ENCODE data around the gene SULF2.

The SULF2 gene

DNA sequence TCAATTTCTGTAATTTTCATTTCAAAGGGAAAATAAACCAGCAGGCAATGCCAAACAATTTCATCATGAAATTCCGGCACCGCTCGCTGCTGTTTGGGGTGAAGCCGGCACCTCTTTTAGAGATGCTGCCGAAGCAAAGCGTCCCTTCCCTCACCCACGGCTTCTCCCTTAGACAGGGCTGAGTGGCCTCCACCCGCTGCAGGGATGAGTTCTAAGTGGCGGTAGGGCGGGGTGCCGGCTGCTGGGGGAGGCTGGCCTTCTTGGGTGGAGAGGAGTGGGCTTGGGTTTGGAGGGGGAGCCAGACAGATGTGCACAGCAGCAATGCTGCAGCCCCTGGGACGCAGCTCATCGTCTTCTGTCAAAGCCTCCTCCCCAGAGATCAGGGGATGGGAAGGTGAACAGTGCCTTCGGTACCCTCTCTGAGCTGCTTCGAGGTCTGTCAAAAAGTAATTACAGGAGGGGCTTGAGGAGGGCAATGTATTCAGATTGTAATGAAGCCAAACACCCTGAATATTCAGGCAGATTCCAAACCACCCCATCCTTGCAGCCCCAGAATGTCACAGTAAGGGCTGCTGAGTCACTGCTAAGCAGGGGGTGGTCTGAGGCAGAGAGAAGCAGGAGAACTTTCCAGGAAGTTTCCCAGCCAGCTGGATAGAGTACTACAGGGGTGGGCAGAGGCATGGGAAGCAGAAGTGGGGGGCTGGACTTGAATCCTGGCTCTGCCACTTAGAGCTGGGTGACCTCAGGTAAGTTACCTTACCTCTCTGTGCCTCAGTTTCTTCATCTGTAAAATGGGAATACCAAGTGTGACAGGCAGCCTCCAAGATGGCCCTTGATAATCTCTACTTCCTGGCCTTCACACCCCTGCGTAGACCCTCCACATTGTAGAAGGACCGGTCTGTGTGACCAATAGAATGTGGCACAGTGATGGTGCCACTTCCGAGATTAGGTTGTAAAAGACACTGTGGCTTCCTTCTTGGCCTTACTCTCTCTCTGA, 96.6 kb downstream of the SULF2 start:
- no peaks in the 10 kb centered on the region for H3K9me3 Mint-ChIP-seq
- peaks cover 6% of the 10 kb centered on the region for H3K4me1 Mint-ChIP-seq
- no peaks in the 10 kb centered on the region for H3K36me3 Mint-ChIP-seq
- H3K4me3 Mint-ChIP-seq = no peak overlapping the region
- peak; percentile 29 for ATAC-seq
- H3K27me3 Mint-ChIP-seq = peaks cover 19% of the 10 kb centered on the region
- no peak overlapping the region for H3K27ac Mint-ChIP-seq

GRCh38 chr20:47687095-47687987, 97.9 kb downstream of the SULF2 start:
- Mint-ChIP-seq H3K4me3 (no peak overlapping the region), H3K36me3 (no peaks in the 10 kb centered on the region), H3K9me3 (no peaks in the 10 kb centered on the region), H3K27ac (no peak overlapping the region), H3K4me1 (peaks cover 6% of the 10 kb centered on the region), H3K27me3 (peaks cover 19% of the 10 kb centered on the region)
- ATAC-seq = no peak

DNA sequence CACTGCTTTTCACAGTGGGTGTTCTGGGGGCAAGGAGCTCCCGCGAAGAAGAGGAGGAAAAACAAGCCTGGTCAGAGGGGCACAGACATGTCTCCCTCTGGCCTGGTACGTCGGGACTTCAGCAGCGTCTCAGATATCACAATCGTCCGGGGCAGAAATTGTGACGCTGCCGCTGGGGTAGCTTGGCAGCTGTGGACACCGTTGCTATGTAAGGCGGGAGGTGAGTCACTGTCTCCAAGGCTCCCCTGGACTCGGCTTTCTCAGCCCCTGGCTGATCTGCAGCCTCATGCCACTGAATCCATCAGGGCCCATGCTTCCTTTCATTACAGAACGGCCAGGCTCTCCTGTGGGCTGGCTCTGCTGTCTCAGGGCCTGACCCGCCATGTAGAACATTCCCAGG, 98.7 kb downstream of the SULF2 start:
- H3K9me3 Mint-ChIP-seq = no peaks in the 10 kb centered on the region
- H3K27me3 Mint-ChIP-seq = peaks cover 19% of the 10 kb centered on the region
- no peaks in the 10 kb centered on the region for H3K36me3 Mint-ChIP-seq
- no peak for ATAC-seq
- H3K4me1 Mint-ChIP-seq = peaks cover 6% of the 10 kb centered on the region
- H3K4me3 Mint-ChIP-seq = no peak overlapping the region
- no peak overlapping the region for H3K27ac Mint-ChIP-seq

- Mint-ChIP-seq H3K4me1 (no peaks in the 10 kb centered on the region), H3K4me3 (no peak overlapping the region), H3K27ac (no peak overlapping the region), H3K36me3 (no peaks in the 10 kb centered on the region), H3K27me3 (peaks cover 19% of the 10 kb centered on the region), H3K9me3 (no peaks in the 10 kb centered on the region)
- no peak for ATAC-seq
Measured at GRCh38 chr20:47684306-47685080, 100.8 kb downstream of the SULF2 start.

GRCh38 chr20:47682916-47683315, 102.4 kb downstream of the SULF2 start:
- ATAC-seq = no peak
- no peak overlapping the region for H3K27ac Mint-ChIP-seq
- peaks cover 9% of the 10 kb centered on the region for H3K27me3 Mint-ChIP-seq
- no peak overlapping the region for H3K4me3 Mint-ChIP-seq
- H3K4me1 Mint-ChIP-seq = peaks cover 3% of the 10 kb centered on the region
- no peaks in the 10 kb centered on the region for H3K9me3 Mint-ChIP-seq
- no peaks in the 10 kb centered on the region for H3K36me3 Mint-ChIP-seq

GRCh38 chr20:47682028-47682783, 103.1 kb downstream of the SULF2 start:
- Mint-ChIP-seq H3K4me3 (no peak overlapping the region), H3K36me3 (no peaks in the 10 kb centered on the region), H3K4me1 (peaks cover 8% of the 10 kb centered on the region), H3K9me3 (no peaks in the 10 kb centered on the region), H3K27ac (no peak overlapping the region), H3K27me3 (peaks cover 2% of the 10 kb centered on the region)
- no peak for ATAC-seq

DNA sequence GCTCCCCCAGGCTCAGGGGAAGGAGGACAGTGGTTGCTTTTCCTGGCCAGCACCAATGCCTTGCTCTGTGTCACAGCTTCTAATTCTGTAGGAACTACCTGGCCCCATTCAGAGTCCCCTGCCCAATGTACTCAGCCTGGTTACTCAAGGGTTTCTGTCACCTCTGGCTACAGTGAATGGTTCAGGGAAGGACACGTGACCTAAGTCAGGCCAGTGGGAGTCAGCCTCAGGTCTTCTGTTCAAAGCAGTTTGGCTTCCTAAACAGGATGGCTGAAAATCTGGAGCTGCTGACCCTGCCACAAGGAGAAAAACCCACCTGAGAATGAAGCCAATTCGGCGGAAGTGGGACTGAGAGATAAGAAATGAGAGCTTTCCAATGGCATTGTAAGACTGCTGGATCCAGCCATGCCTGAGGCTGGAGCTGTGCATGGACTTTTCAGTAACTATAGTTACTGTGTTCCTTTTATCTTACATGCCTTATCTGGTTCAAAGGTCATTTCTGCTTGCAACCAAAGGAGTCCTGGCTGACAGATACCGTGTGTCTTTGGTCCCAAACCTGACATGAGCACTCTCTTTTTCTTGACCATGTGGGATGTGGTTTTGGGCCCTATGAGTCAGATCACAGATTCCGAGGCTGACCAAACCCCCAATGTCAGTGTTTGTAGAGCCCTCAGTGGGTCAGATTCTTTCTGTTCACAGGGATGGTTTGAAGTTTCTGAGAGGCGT, 104.3 kb downstream of the SULF2 start:
- Mint-ChIP-seq H3K27ac (no peak overlapping the region), H3K27me3 (no peaks in the 10 kb centered on the region)

DNA sequence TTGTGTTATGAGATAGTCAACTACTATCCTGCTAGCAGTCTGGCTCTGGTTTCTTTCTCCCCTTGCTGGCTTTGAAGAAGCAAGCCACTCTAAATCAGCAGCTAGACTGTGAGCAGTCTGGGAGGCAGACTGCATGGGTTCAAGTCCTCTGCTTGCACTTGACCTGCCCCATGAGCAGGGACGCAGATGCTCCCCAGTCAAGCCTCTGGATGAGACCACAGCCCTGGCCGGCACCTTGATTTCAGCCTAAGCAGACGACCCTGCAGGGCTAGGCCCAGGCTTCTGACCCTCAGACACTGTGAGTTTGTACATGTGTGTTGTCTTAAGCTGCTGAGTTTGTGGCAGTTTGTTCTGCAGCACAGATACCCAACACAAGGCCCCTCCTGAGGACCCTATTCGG, 105.8 kb downstream of the SULF2 start:
- H3K27me3 Mint-ChIP-seq = no peaks in the 10 kb centered on the region
- peaks cover 8% of the 10 kb centered on the region for H3K4me1 Mint-ChIP-seq
- no peak for ATAC-seq
- no peaks in the 10 kb centered on the region for H3K9me3 Mint-ChIP-seq
- H3K4me3 Mint-ChIP-seq = no peak overlapping the region
- peak overlapping the region; percentile 15 for H3K27ac Mint-ChIP-seq
- H3K36me3 Mint-ChIP-seq = no peaks in the 10 kb centered on the region

More for the DNA sequence above, 104.3 kb downstream of the SULF2 start:
- Mint-ChIP-seq H3K36me3 (no peaks in the 10 kb centered on the region), H3K9me3 (no peaks in the 10 kb centered on the region), H3K4me3 (no peak overlapping the region), H3K4me1 (peaks cover 8% of the 10 kb centered on the region)
- ATAC-seq = no peak

DNA sequence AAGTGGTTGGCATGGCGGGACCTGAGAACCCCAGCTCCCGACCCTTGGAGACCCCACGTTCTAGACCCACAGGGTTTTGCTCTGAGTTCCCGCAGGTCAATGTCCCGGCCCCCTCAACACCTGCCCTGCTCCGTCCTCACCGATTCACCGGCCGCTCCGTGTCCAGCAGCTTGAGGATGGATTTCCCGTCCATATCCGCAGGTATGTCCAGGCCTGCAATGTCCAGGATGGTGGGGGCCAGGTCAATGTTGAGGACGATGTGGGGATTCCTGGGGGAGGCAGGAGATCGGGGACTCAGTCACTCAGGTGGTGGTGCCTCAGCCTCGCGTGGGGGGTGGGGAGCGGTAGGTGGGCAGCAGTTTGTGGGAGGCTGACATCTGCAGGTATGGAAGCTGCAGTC, 106.7 kb downstream of the SULF2 start:
- no peak for ATAC-seq
- H3K9me3 Mint-ChIP-seq = no peaks in the 10 kb centered on the region
- H3K27ac Mint-ChIP-seq = no peak overlapping the region
- H3K4me1 Mint-ChIP-seq = peaks cover 8% of the 10 kb centered on the region
- no peak overlapping the region for H3K4me3 Mint-ChIP-seq
- no peaks in the 10 kb centered on the region for H3K36me3 Mint-ChIP-seq
- no peaks in the 10 kb centered on the region for H3K27me3 Mint-ChIP-seq

DNA sequence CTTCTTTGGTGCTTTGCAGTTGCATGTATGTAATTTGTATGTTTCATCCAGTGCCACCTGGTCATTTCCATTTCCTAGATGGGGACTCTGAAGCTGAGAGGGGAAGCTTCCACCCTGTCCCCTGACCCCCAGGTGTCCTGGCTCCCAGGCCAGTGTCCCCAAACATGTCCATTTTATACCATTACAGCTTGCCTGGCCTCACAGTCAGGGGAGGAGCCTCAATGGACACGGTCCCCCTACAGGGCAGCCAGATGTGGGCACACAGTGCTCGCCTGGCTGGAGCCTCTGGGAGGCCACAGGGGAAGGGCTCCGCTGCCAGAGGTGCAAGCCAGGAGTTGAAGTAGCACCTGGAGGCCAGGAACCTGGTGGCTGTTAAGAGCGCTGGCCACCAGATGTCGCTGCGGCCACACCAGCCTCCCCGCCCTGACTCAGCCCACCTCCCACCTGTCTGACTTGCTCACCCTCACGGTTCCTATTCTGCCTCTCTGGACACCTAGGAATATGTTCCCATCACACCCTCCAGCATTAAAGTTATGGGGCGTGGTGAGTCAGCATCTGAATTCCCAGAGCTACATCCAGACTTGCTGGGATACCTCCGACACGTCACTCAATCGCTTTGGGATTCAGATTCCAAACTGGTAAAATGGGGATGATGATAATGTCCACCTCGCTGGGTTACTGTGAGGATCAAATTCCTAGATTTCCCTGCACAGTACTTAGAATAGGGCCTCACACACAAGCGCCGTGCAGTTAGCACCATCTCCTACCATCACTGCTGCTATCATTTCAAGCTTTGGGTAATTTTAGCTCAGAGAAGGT, 107.4 kb downstream of the SULF2 start:
- H3K27me3 Mint-ChIP-seq = no peaks in the 10 kb centered on the region
- no peak overlapping the region for H3K27ac Mint-ChIP-seq
- H3K9me3 Mint-ChIP-seq = no peaks in the 10 kb centered on the region
- H3K36me3 Mint-ChIP-seq = no peaks in the 10 kb centered on the region
- peaks cover 8% of the 10 kb centered on the region for H3K4me1 Mint-ChIP-seq
- peak; percentile 72 for ATAC-seq
- H3K4me3 Mint-ChIP-seq = no peak overlapping the region

DNA sequence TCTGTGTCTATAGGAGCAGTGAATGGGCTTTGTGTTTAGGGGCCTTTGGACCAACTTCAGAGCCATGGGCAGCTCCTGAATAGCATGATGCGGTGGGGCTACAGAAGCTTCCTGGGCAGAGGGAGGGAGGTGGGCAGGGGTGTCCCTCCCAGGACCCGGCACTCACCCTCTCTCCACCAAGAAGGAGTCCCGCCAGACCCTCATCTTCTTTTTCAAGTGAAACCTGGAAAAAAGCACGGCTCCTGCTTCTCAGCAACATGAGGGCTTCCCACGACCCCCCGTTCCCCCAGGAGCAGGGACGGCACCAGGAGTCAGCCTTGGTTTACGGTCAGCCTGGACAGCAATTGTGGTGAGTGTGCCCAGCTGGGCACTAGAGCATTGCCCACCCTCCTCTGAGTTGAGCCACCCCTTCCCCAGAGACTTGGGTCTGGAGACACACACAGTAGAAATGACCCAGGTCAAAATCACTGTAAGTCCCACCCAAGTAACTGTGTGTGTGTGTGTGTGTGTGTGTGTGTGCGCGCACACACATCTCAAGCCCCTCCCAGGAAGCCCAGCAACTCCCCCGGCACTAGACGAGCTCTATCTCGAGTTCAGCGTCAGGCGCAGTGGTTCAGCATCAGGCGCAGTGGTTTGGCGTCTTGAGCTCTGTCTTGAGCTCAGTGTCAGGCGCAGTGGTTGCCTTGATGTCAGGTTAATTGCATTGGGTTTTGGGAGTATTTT, 108.2 kb downstream of the SULF2 start:
- no peak overlapping the region for H3K27ac Mint-ChIP-seq
- H3K27me3 Mint-ChIP-seq = no peaks in the 10 kb centered on the region
- H3K9me3 Mint-ChIP-seq = no peaks in the 10 kb centered on the region
- H3K4me3 Mint-ChIP-seq = no peak overlapping the region
- no peak for ATAC-seq
- H3K4me1 Mint-ChIP-seq = peaks cover 8% of the 10 kb centered on the region
- H3K36me3 Mint-ChIP-seq = no peaks in the 10 kb centered on the region

- Mint-ChIP-seq H3K27me3 (no peaks in the 10 kb centered on the region), H3K9me3 (no peaks in the 10 kb centered on the region), H3K27ac (no peak overlapping the region), H3K4me3 (no peak overlapping the region), H3K36me3 (no peaks in the 10 kb centered on the region), H3K4me1 (peaks cover 8% of the 10 kb centered on the region)
- ATAC-seq = no peak
Measured at GRCh38 chr20:47676219-47676721, 109.0 kb downstream of the SULF2 start.

All from stimulated activated memory B cell treated with anti-CD40 and anti-IgM and Interleukin-4, amounts not matched to agents 10 μg/mL and 1 μg/mL and 100 μg/mL, for 72 hours (primary cell).